Liver (tissue), 9 donors: ENCODE measurements around the gene DPP9. TPM values are rescaled to one million over a fixed set of nuclear protein-coding genes. Genes with fewer than 3 reads are reported as not detected.
"Not testable (repeated sequence)": the region's sequence is repeated elsewhere in the genome, so short reads cannot be mapped to it uniquely, and the experiment has no call there.

Experiments used
- DNase-seq: peaks from one replicate; pipeline ENCODE4 v3.0.0-alpha.2; 2017; ENCODE audit warnings: low spot score
- H3K27ac ChIP-seq, 2 donors: one replicate each; pipeline ENCODE4 v1.7.0; 2013; ENCODE audit warnings: inconsistent platforms in 2 of 2, low read length in 2 of 2, control low read depth in 1 of 2, low read depth in 1 of 2, mild to moderate bottlenecking in 1 of 2
- H3K27me3 ChIP-seq, 4 donors: one replicate each; pipeline versions ENCODE4 v1.6.1 to v1.7.0; 2013; ENCODE audit warnings: low read length in 3 of 4, inconsistent platforms in 1 of 4, mild to moderate bottlenecking in 1 of 4, moderate library complexity in 1 of 4; ENCODE audit not compliant: control insufficient read depth in 4 of 4, insufficient read depth in 4 of 4
- H3K36me3 ChIP-seq, 4 donors: one replicate each; pipeline versions ENCODE4 v1.6.1 to v1.7.0; 2013; ENCODE audit warnings: low read length in 3 of 4, mild to moderate bottlenecking in 3 of 4, low read depth in 1 of 4, moderate library complexity in 1 of 4; ENCODE audit not compliant: control insufficient read depth in 4 of 4, insufficient read depth in 3 of 4
- H3K4me1 ChIP-seq, 4 donors: one replicate each; pipeline versions ENCODE4 v1.6.1 to v1.7.0; 2013; ENCODE audit warnings: low read length in 3 of 4, mild to moderate bottlenecking in 3 of 4, moderate library complexity in 1 of 4; ENCODE audit not compliant: control insufficient read depth in 4 of 4, insufficient read depth in 4 of 4
- H3K4me3 ChIP-seq, 3 donors: one replicate each; pipeline versions ENCODE4 v1.6.1 to v1.7.0; 2013; ENCODE audit warnings: low read length in 3 of 3, control low read depth in 1 of 3, low read depth in 1 of 3, mild to moderate bottlenecking in 1 of 3
- H3K9ac ChIP-seq, 2 donors: one replicate each; pipeline ENCODE4 v1.7.0; 2013; ENCODE audit warnings: low read length in 2 of 2, mild to moderate bottlenecking in 2 of 2, moderate library complexity in 2 of 2, control low read depth in 1 of 2, low read depth in 1 of 2
- H3K9me3 ChIP-seq, 4 donors: one replicate each; pipeline versions ENCODE4 v1.6.1 to v1.7.0; 2013; ENCODE audit warnings: low read length in 3 of 4; ENCODE audit not compliant: control insufficient read depth in 4 of 4
- ATF3 ChIP-seq: IDR thresholded peaks from 2 replicates; pipeline ENCODE4 v1.6.1; 2016; ENCODE audit warnings: antibody characterized with exemption
- CTCF ChIP-seq: fragments of 150-350 bp; IDR thresholded peaks from 2 replicates; pipeline ENCODE4 v1.5.1; 2017; ENCODE audit warnings: improper control_type of control experiment, low read depth, low read length; ENCODE audit not compliant: missing input control
- EGR1 ChIP-seq, 2 donors: IDR thresholded peaks; 2 replicates each; pipeline ENCODE4 v1.6.1; 2016 to 2018; ENCODE audit warnings: antibody characterized with exemption in 2 of 2, low read depth in 2 of 2
- FOXA1 ChIP-seq: IDR thresholded peaks from 2 replicates; pipeline ENCODE4 v1.6.1; 2016; ENCODE audit warnings: antibody characterized with exemption
- FOXA2 ChIP-seq: IDR thresholded peaks from 2 replicates; pipeline ENCODE4 v1.6.1; 2016; ENCODE audit warnings: antibody characterized with exemption
- GABPA ChIP-seq, 2 donors: IDR thresholded peaks in 1 of 2; conservative IDR thresholded peaks in 1 of 2; 2 replicates each; pipeline ENCODE4 v1.6.1; 2016; ENCODE audit warnings: antibody characterized with exemption in 2 of 2, mild to moderate bottlenecking in 1 of 2, moderate library complexity in 1 of 2
- HNF4A ChIP-seq, 2 donors: conservative IDR thresholded peaks; 2 replicates each; pipeline ENCODE4 v1.6.1; 2016; ENCODE audit warnings: antibody characterized with exemption in 2 of 2, mild to moderate bottlenecking in 2 of 2
- HNF4G ChIP-seq: IDR thresholded peaks from 2 replicates; pipeline ENCODE4 v1.6.1; 2016; ENCODE audit warnings: antibody characterized with exemption
- JUND ChIP-seq, 2 donors: IDR thresholded peaks; 2 replicates each; pipeline ENCODE4 v1.6.1; 2016; ENCODE audit warnings: antibody characterized with exemption in 2 of 2
- MAX ChIP-seq: IDR thresholded peaks from 2 replicates; pipeline ENCODE4 v1.6.1; 2016; ENCODE audit warnings: antibody characterized with exemption
- NR2F2 ChIP-seq: IDR thresholded peaks from 2 replicates; pipeline ENCODE4 v1.6.1; 2016; ENCODE audit warnings: antibody characterized with exemption
- RAD21 ChIP-seq, 2 donors: IDR thresholded peaks; 2 replicates each; pipeline ENCODE4 v1.6.1; 2016; ENCODE audit warnings: antibody characterized with exemption in 2 of 2, mild to moderate bottlenecking in 2 of 2
- REST ChIP-seq: IDR thresholded peaks from 2 replicates; pipeline ENCODE4 v1.6.1; 2016; ENCODE audit warnings: antibody characterized with exemption, mild to moderate bottlenecking
- RXRA ChIP-seq, 2 donors: IDR thresholded peaks; 2 replicates each; pipeline ENCODE4 v1.6.1; 2017 to 2018; ENCODE audit warnings: antibody characterized with exemption in 2 of 2, mild to moderate bottlenecking in 1 of 2
- SP1 ChIP-seq: IDR thresholded peaks from 2 replicates; pipeline ENCODE4 v1.6.1; 2018; ENCODE audit warnings: antibody characterized with exemption, mild to moderate bottlenecking
- TAF1 ChIP-seq: conservative IDR thresholded peaks from 2 replicates; pipeline ENCODE4 v1.6.1; 2016; ENCODE audit warnings: antibody characterized with exemption, mild to moderate bottlenecking
- YY1 ChIP-seq: IDR thresholded peaks from 2 replicates; pipeline ENCODE4 v1.6.1; 2016; ENCODE audit warnings: antibody characterized with exemption, mild to moderate bottlenecking
- ZBTB33 ChIP-seq: IDR thresholded peaks from 2 replicates; pipeline ENCODE4 v1.6.1; 2016; ENCODE audit warnings: antibody characterized with exemption
- WGBS: extraction: QIAGEN DNeasy Blood & Tissue Kit; methylation state at CpG from one replicate; pipeline ENCODE4 v1.1.7; 2013; 5-methylcytosine and 5-hydroxymethylcytosine counted together
- polyA plus RNA-seq, 2 donors: library from polyadenylated mRNA; stranded (reverse) in 1 of 2; unstranded in 1 of 2; fragments of 200-250 nt in 1 of 2; fragments of >200 nt in 1 of 2; fragmentation: Nextera tagmentation in 1 of 2; extraction: Ambion mirVana in 1 of 2; gene quantifications; one replicate each; pipeline versions ENCODE4 v1.2.1 to v1.2.3, GENCODE V29; 2013 to 2015
- total RNA-seq, 2 donors: library from RNA; depleted of rRNA; stranded (reverse); fragments of >200 nt; gene quantifications; one replicate each; pipeline ENCODE4 v1.2.3, GENCODE V29; 2014
- donor health status: healthy.
- donor health status: healthy.
- donor health status: healthy.
- donor health status: healthy.
- donor health status: healthy.

Gene DPP9
- total and polyA plus RNA-seq, 4 donors: 20.5 to 74.5 (median 40.3) TPM

GRCh38 chr19:4715178-4715528 lies 8.5 kb downstream of the DPP9 start:
- Histone ChIP-seq H3K9ac (peak overlapping the region in 1 of 2 donors; percentile 58), H3K27ac (peak overlapping the region; percentile 79 to 93), H3K4me1 (peaks cover 25 to 90% (median 75%) of the 10 kb centered on the region in 4 donors), H3K4me3 (peak overlapping the region in 1 of 3 donors; percentile 31), H3K36me3 (peaks cover 20 to 31% (median 24%) of the 10 kb centered on the region in 4 donors)
- not testable (repeated sequence) for H3K27me3 ChIP-seq, DNase-seq, H3K9me3 ChIP-seq
- 42% methylated on average over 6 of the region's 6 CpGs for WGBS
- TF ChIP-seq RXRA (IDR thresholded peaks at IDR 0.05): peak; percentile 14 to 23

GRCh38 chr19:4714016-4714415 lies 9.6 kb downstream of the DPP9 start:
- H3K4me3 ChIP-seq: no peak overlapping the region
- H3K4me1 ChIP-seq: peaks cover 31 to 91% (median 74%) of the 10 kb centered on the region in 4 donors
- H3K36me3 ChIP-seq: peaks cover 16 to 25% (median 19%) of the 10 kb centered on the region in 4 donors
- WGBS: 94% methylated on average over 27 of the region's 27 CpGs
- H3K27ac ChIP-seq: peak overlapping the region; percentile 76 to 89
- no peaks in the 10 kb centered on the region for H3K27me3 ChIP-seq
- H3K9ac ChIP-seq: no peak overlapping the region
- TF ChIP-seq FOXA2: no peak
- TF ChIP-seq RXRA (IDR thresholded peaks at IDR 0.05): no peak
- TF ChIP-seq JUND (IDR thresholded peaks at IDR 0.05): no peak
- no peak for TF ChIP-seq FOXA1
- no peak for TF ChIP-seq MAX
- no peak for TF ChIP-seq EGR1 (IDR thresholded peaks at IDR 0.05; ENCODE audit: low read depth in 2 of 2)
- TF ChIP-seq SP1: no peak
- TF ChIP-seq HNF4A (conservative IDR thresholded peaks at IDR 0.05): no peak
- no peak for TF ChIP-seq TAF1
- TF ChIP-seq ATF3: no peak
- TF ChIP-seq HNF4G: no peak
- no peak for TF ChIP-seq RAD21 (IDR thresholded peaks at IDR 0.05)
- TF ChIP-seq NR2F2: no peak
- TF ChIP-seq CTCF: no peak
- no peak for TF ChIP-seq GABPA (IDR thresholded peaks at IDR 0.05 in 1 of 2, conservative IDR thresholded peaks at IDR 0.05 in 1 of 2)
- no peak for TF ChIP-seq YY1
- no peak for TF ChIP-seq ZBTB33
- TF ChIP-seq REST: no peak
- DNase-seq: no peak
- H3K9me3 ChIP-seq: no peaks in the 10 kb centered on the region
